HepG2 (cell line): Measurements from ENCODE around the gene SH3BP2. TPM values are rescaled to one million over a fixed set of nuclear protein-coding genes. Genes with fewer than 3 reads are reported as not detected.

Experiments used
- ARID2 ChIP-seq: sonication (generic); formaldehyde crosslinking; IDR thresholded peaks from 2 replicates; pipeline ENCODE4 v1.8.1; 2022; ENCODE audit warnings: mild to moderate bottlenecking, missing genetic modification reagents, borderline replicate concordance
- ARNTL ChIP-seq: sonication (generic); formaldehyde crosslinking; IDR thresholded peaks from 2 replicates; pipeline ENCODE4 v1.4.0; 2020; ENCODE audit warnings: mild to moderate bottlenecking, missing genetic modification reagents
- CREBL2 ChIP-seq: sonication (generic); formaldehyde crosslinking; IDR thresholded peaks from 2 replicates; pipeline ENCODE4 v1.8.1; 2023; ENCODE audit warnings: missing genetic modification reagents, mild to moderate bottlenecking, borderline replicate concordance
- HOXA3 ChIP-seq: sonication (generic); formaldehyde crosslinking; IDR thresholded peaks from 2 replicates; pipeline ENCODE4 v1.5.0; 2020; ENCODE audit warnings: missing genetic modification reagents
- KDM5A ChIP-seq: fragments of 200-600 bp; sonication (generic); IDR thresholded peaks from 2 replicates; pipeline ENCODE4 v1.7.0; 2018; ENCODE audit warnings: antibody characterized with exemption, mild to moderate bottlenecking, low read length, borderline replicate concordance
- ONECUT2 ChIP-seq: sonication (generic); formaldehyde crosslinking; IDR thresholded peaks from 2 replicates; pipeline ENCODE4 v1.4.0; 2020; ENCODE audit warnings: missing genetic modification reagents
- RBFOX2 ChIP-seq: fragments of 200-400 bp; formaldehyde crosslinking; IDR thresholded peaks from 2 replicates; pipeline ENCODE4 v1.6.1; 2017; ENCODE audit warnings: low read depth, mild to moderate bottlenecking, low read length
- TBX2 ChIP-seq: sonication (generic); formaldehyde crosslinking; IDR thresholded peaks from 2 replicates; pipeline ENCODE4 v1.5.0; 2020; ENCODE audit warnings: missing genetic modification reagents, mild to moderate bottlenecking, borderline replicate concordance
- TBX3 ChIP-seq: fragments of 450-650 bp; IDR thresholded peaks from 2 replicates; pipeline ENCODE4 v1.6.1; 2017; ENCODE audit warnings: antibody characterized with exemption, mild to moderate bottlenecking, inconsistent platforms, borderline replicate concordance
- TSC22D2 ChIP-seq: sonication (generic); formaldehyde crosslinking; IDR thresholded peaks from 2 replicates; pipeline ENCODE4 v1.5.1; 2020; ENCODE audit warnings: missing genetic modification reagents, mild to moderate bottlenecking, borderline replicate concordance
- ZFP41 ChIP-seq: sonication (generic); formaldehyde crosslinking; IDR thresholded peaks from 2 replicates; pipeline ENCODE4 v1.4.0; 2020; ENCODE audit warnings: mild to moderate bottlenecking, missing genetic modification reagents, borderline replicate concordance
- ZNF18 ChIP-seq: sonication (generic); formaldehyde crosslinking; IDR thresholded peaks from 2 replicates; pipeline ENCODE4 v1.8.0; 2022; ENCODE audit warnings: mild to moderate bottlenecking, missing genetic modification reagents; ENCODE audit not compliant: insufficient replicate concordance
- ZNF224 ChIP-seq: sonication (generic); formaldehyde crosslinking; IDR thresholded peaks from 2 replicates; pipeline ENCODE4 v1.5.0; 2020; ENCODE audit warnings: mild to moderate bottlenecking, missing genetic modification reagents
- ZNF329 ChIP-seq: sonication (generic); formaldehyde crosslinking; IDR thresholded peaks from 2 replicates; pipeline ENCODE4 v1.9.0; 2021; ENCODE audit warnings: low read depth, mild to moderate bottlenecking, missing genetic modification reagents
- ZNF367 ChIP-seq: sonication (generic); formaldehyde crosslinking; IDR thresholded peaks from 2 replicates; pipeline ENCODE4 v1.4.0; 2020; ENCODE audit warnings: missing genetic modification reagents, borderline replicate concordance
- ZNF484 ChIP-seq: sonication (generic); formaldehyde crosslinking; IDR thresholded peaks from 2 replicates; pipeline ENCODE4 v1.5.1; 2020; ENCODE audit warnings: mild to moderate bottlenecking, low read depth, missing genetic modification reagents, borderline replicate concordance
- ZNF580 ChIP-seq: IDR thresholded peaks from 2 replicates; pipeline ENCODE4 v1.6.1; 2016; ENCODE audit warnings: low read depth, borderline replicate concordance
- ZNF644 ChIP-seq: IDR thresholded peaks from 2 replicates; pipeline ENCODE4 v1.6.1; 2016; ENCODE audit warnings: low read depth
- polyA plus RNA-seq, 8 experiments: library from polyadenylated mRNA; depleted of rRNA in 3 of 8; stranded (reverse) in 7 of 8; unstranded in 1 of 8; fragments of >200 nt; fragmentation: Illumina TruSeq in 4 of 8; extraction: Trizol in 4 of 8; gene quantifications; 2 replicates each; pipeline versions ENCODE4 v1.2.1 to v1.2.3, GENCODE V29; 2011 to 2016; ENCODE audit warnings: low read depth in 4 of 8, missing spikeins in 1 of 8, mixed read lengths in 1 of 8; ENCODE audit not compliant: insufficient read depth in 1 of 8
- total RNA-seq, 5 experiments: library from RNA; depleted of rRNA; stranded (reverse); fragments of >200 nt; fragmentation: Illumina TruSeq; extraction: Trizol; gene quantifications; 2 replicates each; pipeline ENCODE4 v1.2.3, GENCODE V29; 2016; ENCODE audit warnings: low read depth in 1 of 5
- TF ChIP-seq, protein P1 (sequence below): sonication (generic); formaldehyde crosslinking; IDR thresholded peaks from 2 replicates; pipeline ENCODE4 v1.5.0; 2020; ENCODE audit warnings: mild to moderate bottlenecking, missing genetic modification reagents, borderline replicate concordance

SH3BP2 gene
- total and polyA plus RNA-seq, 2 of the 13 experiments (the other 11 are each of a cell fraction or from before 2014, with no cell fraction given): 16.9 to 34.5 TPM

DNA sequence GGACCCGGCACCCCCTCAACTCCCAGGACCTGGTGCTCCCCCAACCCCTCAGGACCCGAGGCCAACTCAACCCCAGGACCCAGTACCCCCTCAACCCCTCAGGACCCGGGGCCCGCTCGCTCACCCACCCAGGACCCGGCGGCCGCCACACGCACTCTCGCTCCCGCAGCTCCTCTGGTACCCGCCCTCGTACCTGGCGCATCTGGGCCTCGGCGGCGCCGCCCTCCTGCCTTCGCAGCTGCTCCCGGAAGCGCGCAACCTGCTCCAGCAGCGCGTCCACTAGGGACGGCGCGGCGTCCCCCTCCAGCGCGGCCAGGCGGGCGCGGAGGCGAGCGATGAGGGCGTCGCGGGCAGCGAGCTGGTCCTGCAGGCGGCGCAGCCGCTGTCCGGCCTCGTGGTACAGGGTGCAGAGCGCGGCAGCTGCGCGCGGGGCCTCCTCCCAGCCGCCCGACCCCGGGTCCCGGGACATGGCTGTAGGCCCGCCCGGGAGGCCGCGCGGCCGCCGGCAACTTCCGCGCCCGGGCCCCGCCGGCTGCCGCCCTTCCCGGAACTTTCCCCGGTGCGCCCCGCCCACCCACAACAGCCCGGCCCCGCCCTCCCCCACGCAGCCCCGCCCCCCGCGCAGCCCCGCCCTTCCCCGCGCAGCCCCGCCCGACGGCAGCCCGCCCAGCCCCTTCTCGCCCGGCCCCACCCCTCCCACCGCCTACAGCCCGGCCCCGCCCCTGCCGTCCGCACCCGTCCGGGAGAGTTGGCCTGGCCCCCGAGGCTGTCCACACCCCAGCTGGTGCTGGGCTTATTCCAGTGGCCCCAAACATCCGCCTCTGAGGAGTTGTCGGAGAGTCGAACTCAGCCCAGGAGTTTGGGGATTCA is 36.8 kb upstream of the SH3BP2 start, which contains the start of gene TNIP2 (continued):
- TF ChIP-seq ARID2 (no peak; the same call in 1 of the 2 replicates), ZNF580 (CRISPR knock-in tag) (no peak), TBX2 (CRISPR knock-in tag) (no peak), CREBL2 (CRISPR knock-in tag) (no peak; the same call in 1 of the 2 replicates), TBX3 (no peak), ZNF18 (CRISPR knock-in tag) (no peak), ZFP41 (CRISPR knock-in tag) (no peak), KDM5A (no peak), ZNF367 (no peak), ZNF329 (CRISPR knock-in tag) (0 out of 2 replicates have a peak, but pooled peaks have one; percentile 59), ZNF224 (no peak), ONECUT2 (no peak), HOXA3 (CRISPR knock-in tag) (peak; percentile 78), ZNF644 (CRISPR knock-in tag) (no peak), ARNTL (CRISPR knock-in tag) (no peak), RBFOX2 (peak; percentile 86), TSC22D2 (CRISPR knock-in tag) (no peak), ZNF484 (no peak)
- TF ChIP-seq, protein P1, sequence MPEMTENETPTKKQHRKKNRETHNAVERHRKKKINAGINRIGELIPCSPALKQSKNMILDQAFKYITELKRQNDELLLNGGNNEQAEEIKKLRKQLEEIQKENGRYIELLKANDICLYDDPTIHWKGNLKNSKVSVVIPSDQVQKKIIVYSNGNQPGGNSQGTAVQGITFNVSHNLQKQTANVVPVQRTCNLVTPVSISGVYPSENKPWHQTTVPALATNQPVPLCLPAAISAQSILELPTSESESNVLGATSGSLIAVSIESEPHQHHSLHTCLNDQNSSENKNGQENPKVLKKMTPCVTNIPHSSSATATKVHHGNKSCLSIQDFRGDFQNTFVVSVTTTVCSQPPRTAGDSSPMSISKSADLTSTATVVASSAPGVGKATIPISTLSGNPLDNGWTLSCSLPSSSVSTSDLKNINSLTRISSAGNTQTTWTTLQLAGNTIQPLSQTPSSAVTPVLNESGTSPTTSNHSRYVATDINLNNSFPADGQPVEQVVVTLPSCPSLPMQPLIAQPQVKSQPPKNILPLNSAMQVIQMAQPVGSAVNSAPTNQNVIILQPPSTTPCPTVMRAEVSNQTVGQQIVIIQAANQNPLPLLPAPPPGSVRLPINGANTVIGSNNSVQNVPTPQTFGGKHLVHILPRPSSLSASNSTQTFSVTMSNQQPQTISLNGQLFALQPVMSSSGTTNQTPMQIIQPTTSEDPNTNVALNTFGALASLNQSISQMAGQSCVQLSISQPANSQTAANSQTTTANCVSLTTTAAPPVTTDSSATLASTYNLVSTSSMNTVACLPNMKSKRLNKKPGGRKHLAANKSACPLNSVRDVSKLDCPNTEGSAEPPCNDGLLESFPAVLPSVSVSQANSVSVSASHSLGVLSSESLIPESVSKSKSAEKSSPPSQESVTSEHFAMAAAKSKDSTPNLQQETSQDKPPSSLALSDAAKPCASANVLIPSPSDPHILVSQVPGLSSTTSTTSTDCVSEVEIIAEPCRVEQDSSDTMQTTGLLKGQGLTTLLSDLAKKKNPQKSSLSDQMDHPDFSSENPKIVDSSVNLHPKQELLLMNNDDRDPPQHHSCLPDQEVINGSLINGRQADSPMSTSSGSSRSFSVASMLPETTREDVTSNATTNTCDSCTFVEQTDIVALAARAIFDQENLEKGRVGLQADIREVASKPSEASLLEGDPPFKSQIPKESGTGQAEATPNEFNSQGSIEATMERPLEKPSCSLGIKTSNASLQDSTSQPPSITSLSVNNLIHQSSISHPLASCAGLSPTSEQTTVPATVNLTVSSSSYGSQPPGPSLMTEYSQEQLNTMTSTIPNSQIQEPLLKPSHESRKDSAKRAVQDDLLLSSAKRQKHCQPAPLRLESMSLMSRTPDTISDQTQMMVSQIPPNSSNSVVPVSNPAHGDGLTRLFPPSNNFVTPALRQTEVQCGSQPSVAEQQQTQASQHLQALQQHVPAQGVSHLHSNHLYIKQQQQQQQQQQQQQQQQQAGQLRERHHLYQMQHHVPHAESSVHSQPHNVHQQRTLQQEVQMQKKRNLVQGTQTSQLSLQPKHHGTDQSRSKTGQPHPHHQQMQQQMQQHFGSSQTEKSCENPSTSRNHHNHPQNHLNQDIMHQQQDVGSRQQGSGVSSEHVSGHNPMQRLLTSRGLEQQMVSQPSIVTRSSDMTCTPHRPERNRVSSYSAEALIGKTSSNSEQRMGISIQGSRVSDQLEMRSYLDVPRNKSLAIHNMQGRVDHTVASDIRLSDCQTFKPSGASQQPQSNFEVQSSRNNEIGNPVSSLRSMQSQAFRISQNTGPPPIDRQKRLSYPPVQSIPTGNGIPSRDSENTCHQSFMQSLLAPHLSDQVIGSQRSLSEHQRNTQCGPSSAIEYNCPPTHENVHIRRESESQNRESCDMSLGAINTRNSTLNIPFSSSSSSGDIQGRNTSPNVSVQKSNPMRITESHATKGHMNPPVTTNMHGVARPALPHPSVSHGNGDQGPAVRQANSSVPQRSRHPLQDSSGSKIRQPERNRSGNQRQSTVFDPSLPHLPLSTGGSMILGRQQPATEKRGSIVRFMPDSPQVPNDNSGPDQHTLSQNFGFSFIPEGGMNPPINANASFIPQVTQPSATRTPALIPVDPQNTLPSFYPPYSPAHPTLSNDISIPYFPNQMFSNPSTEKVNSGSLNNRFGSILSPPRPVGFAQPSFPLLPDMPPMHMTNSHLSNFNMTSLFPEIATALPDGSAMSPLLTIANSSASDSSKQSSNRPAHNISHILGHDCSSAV (CRISPR knock-in tag): no peak
